HG03045 (cell line): Measurements from ENCODE around the gene FAM221A.
"Not testable (repeated sequence)": the region's sequence is repeated elsewhere in the genome, so short reads cannot be mapped to it uniquely, and the experiment has no call there.

Experiments
- ATAC-seq: cut with Tn5 transposase; IDR thresholded peaks from one replicate; pipeline ENCODE4 v1.9.1; 2021; ENCODE audit warnings: mild to moderate bottlenecking, moderate library complexity; ENCODE audit not compliant: unreplicated experiment

Gene FAM221A

DNA sequence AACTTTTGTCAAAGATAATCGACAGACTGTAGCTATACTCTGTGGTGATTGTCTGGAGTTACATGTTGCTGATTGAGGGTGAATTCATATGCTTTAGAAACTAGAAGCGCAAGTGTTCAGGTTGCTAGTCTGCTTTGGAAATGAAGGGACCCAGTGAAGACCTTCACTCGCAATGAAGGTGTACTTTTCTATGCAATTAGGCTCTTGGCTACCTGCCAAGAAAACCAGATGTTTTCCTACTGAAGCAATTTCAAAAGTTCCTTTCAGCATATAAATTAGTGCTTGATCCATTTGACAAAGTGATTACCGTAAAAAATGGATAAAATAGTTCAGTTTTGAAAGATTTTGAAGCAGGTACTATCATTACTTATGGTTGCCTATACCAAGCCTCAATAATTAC, 20.0 kb downstream of the FAM221A start:
- no peak for ATAC-seq

- no peak for ATAC-seq
Observed at GRCh38 chr7:23709081-23709750, 29.2 kb downstream of the FAM221A start.

GRCh38 chr7:23710000-23710399, 30.0 kb downstream of the FAM221A start, which contains the start of gene STK31:
Gene STK31 (plus strand): TSS chr7:23710219. CDS start chr7:23710286, 67 bp downstream.
- ATAC-seq: no peak

- ATAC-seq: no peak
Observed at GRCh38 chr7:23712368-23713284, 32.6 kb downstream of the FAM221A start.

GRCh38 chr7:23713285-23714149, 33.5 kb downstream of the FAM221A start:
- no peak for ATAC-seq

GRCh38 chr7:23714150-23714464, 34.1 kb downstream of the FAM221A start:
- no peak for ATAC-seq

DNA sequence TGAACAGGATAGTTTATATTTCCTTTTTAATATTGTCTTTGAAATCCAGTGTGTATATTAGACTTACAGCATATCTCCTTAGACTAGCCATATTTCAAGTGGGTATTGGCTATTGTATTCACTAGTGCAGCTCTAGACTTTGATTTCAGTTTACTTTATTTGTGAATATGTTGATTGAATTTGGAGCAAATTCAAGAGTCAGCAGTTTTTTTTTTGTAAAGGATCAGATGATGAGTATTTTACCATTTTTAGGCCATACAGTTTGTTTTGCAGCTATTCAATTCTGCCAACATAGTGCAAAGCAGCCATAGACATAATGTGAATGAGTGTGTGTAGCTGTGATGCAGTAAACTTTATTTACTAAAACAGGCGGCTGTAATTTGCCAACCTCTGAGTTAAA, 34.6 kb downstream of the FAM221A start:
- no peak for ATAC-seq

DNA sequence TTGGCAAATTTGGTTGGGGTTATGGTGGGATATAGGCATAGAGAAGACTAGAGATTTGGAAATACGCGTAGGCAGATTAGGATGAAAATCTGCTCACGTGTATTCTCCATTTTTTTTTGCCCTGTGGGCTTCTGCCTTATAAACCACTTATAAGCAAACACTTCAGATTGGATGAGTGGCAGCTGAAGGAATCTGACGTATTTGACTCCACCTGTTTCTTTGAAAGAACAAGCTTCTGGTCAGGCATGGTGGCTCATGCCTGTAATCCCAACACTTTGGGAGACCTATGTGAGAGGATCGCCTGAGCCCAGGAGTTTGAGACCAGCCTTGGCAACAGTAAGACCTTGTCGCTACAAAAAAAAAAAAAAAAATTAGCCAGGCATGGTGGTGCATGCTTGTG, 35.1 kb downstream of the FAM221A start:
- ATAC-seq: no peak

DNA sequence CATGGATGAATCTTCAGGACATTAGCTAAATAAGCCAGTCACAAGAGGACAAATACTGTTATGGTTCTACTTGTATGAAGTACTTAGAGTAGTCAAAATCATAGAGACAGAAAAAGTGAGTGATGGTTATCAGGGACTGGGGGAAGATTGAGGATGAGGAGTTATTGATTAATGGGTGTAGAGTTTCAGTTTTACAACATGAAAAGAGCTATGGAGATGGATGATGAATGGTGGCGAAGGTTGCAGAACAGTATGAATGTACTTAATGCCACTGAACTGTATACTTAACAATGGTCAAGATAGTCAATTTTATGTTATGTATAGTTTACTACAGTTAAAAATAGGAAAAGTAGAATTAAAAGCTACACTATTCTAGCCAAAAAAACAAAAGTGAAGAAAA, 37.8 kb downstream of the FAM221A start:
- no peak for ATAC-seq

DNA sequence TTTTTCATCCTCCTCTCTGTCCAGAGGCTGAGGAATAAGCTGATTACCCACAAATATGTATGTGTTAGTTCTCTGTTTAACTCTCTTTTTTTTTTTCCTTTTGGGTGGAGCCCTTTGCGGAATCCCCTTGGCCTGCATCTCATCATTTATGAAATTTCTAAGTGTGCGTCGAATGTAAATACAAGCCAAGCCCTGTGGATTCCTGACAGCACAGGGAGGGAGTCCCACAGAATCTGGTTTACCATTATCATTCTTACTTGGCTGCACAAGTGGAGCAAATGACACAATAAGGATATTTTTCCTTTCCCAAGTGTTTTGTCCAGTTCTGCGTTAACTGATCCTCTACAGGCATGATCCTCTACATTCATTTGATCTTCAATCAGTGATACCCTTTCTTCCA, 41.5 kb downstream of the FAM221A start:
- no peak for ATAC-seq

DNA sequence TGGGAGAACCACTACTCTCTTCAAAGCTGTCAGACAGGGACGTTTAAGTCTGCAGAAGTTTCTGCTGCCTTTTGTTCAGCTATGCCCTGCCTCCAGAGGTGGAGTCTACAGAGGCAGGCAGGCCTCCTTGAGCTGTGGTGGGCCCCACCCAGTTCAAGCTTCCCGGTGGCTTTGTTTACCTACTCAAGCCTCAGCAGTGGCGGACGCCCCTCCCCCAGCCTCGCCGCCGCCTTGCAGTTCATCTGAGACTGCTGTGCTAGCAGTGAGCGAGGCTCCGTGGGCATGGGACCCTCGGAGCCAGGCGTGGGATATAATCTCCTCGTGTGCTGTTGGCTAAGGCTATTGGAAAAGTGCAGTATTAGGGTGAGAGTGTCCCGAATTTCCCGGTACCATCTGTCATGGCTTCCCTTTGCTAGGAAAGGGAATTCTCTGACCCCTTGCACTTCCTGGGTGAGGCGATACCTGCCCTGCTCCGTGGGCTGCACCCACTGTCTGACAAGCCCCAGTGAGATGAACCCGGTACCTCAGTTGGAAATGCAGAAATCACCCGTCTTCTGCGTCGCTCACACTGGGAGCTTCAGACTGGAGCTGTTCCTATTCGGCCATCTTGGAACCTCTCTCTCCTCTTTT, 42.7 kb downstream of the FAM221A start:
- not testable (repeated sequence) for ATAC-seq

- ATAC-seq: not testable (repeated sequence)
Observed at GRCh38 chr7:23724113-23724512, 44.1 kb downstream of the FAM221A start.

DNA sequence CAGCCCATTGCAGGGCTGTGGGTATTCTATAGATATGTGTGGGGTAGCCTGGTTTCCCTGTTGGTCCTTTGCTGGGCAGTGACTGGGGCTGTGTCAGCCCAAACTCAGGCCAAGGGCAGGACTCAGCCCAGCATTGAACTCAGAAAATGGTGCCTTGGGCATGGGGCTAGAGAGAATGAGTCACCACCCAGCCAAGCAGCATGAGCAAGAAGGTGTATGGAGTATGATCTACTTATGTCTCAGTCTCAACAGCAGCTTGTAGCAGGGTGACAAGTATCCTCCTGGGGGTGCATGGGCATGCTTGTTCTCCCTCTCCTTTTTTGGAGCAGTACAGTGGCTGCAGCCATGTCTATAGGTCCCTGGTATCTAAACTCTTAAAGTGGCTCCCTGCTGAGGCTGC, 62.1 kb downstream of the FAM221A start:
- no peak for ATAC-seq

DNA sequence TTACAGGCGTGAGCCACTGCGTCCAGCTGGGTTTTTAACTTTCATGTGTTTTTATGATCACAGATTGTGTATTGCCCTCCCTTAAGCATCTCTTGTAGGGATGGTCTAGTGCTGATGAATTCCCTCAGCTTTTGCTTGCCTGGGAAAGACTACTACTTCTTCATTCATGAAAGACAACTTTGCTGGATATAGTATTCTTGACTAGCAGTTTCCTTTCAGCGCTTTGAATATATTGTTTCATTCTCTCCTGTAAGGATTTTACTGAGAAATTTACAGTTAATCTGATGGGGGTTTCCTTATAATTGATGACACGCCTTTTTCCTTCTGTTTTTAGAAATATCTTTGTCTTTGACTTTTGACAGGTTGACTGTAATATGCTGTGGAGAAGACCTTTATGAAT, 63.2 kb downstream of the FAM221A start:
- no peak for ATAC-seq

- no peak for ATAC-seq
Observed at GRCh38 chr7:23746629-23747028, 66.6 kb downstream of the FAM221A start.

DNA sequence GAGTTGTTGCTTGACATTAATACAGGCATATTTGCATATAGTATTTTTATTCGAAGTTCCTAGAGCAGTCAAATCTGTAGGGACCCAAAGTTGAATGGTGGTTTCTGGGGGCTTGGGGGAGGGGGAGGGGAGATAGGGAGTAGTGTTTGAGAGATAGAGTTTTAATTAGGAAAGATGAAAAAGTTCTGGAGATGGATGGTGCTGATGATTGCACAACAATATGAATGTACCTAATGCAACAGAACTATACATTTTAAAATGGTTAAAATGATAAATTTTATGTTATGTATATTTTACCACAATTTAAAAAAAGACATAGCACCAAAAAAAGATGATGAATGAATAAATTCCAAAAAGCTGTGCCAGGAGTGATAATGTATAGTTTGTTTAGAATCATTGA, 71.9 kb downstream of the FAM221A start:
- no peak for ATAC-seq
